Esophagus mucosa (tissue), 1 donor: ENCODE data around the gene STAT4. TPM values are rescaled to one million over a fixed set of nuclear protein-coding genes. Genes with fewer than 3 reads are reported as not detected.

Experiments used
- ATAC-seq: fragments of 200-7000 bp; cut with Tn5 transposase; one replicate; pipeline ENCODE4 v1.9.1; 2020
- total RNA-seq: library from RNA; stranded (reverse); gene quantifications from one replicate; pipeline ENCODE4 v1.2.4, GENCODE V29; 2023
- donor health status: DM: yes; HTN: yes; CAD: no.

Gene STAT4
- total RNA-seq, 1 donor from 2014 or later, result 0.88 TPM

DNA sequence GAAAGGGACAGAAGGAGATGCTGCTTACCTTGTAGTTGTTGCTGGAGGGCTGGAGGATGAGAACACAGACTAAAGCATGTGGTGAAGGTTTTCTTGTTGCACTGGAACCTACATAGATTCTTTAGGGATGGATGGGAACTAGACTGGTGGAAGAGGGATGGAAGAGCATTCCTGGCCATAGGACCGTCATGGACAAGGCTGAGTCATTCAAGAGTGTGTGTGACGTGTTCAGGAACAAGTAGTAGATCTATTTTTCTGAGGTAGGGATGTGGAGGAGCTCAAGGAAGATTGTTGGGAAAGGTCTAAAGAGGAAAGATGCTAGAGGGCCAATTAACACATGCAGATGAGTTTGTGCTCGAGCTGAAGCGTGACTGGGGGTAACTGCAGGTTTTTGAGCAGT lies 6.6 kb downstream of the STAT4 start:
- no peak for ATAC-seq

- no peak for ATAC-seq
Measured at GRCh38 chr2:191143791-191144190, 7.0 kb downstream of the STAT4 start.

DNA sequence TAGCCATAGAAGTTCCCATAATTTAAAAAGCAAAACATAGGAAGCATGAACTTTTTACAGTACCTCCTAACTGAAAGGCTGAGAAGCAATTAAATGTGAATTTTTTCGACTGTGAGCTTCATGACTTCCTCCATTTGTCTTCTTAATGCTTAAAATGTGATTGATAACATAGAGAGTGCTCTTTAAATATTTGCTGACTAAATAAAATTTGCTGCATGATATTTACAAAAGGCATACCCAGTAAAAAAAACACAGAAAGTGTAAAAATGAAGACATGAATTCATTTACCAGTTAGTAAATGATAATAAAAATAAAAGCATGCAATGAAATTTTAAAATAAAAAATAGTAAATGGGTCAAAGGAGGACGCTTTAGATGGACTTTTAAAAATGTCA lies 21.9 kb downstream of the STAT4 start:
- no peak for ATAC-seq

DNA sequence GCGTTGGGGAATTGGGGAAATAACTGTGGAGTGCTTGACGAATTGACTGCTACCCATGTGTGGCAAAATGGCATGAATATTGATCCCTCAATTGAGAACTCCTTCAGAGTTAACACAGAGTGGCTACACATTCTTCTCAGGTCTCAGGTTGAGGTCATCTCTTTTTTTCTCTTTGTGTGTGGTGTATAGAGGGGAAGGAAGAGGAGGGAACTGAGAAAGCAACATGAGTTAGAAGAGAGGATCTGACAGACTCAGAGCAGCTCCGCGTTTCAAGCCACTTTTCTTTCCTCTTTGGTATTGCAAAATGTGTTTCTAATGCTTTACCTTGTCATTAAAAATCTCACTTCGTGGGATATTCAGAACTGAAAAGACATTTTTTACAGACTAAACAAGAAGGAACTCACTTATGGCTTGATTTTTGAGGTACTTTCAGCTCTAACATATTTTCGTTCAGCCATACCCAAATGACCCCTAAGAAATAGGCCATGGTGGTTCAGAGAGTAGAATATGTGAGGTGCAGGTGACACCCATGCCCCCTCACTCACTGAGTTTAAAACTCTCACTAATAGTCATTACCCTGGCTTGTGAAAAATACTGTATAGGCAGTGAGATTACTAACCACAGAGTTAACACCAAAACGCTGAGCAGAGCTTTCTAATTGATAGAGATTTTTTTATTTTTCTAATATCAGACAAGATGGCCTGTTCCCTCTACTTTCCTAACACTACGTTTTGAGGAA lies 22.5 kb downstream of the STAT4 start:
- no peak for ATAC-seq

DNA sequence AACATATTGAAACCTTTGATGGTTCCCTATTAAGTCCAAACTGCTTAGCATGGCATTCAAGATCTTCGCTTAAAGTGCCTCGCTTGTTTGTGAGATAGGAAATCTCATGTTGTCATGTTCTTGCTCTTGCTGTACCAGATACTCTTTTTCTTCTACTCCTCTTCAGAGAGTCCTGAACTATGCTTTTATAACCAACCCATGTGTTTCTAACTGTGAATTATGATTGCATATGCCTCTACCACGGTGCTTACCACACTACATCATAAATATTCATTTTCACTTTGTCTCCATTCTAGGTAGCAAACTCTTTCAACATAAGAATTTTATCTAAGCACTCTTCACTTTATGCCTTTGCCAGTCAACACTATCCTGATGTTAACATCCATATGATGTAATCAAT lies 23.6 kb downstream of the STAT4 start:
- no peak for ATAC-seq

DNA sequence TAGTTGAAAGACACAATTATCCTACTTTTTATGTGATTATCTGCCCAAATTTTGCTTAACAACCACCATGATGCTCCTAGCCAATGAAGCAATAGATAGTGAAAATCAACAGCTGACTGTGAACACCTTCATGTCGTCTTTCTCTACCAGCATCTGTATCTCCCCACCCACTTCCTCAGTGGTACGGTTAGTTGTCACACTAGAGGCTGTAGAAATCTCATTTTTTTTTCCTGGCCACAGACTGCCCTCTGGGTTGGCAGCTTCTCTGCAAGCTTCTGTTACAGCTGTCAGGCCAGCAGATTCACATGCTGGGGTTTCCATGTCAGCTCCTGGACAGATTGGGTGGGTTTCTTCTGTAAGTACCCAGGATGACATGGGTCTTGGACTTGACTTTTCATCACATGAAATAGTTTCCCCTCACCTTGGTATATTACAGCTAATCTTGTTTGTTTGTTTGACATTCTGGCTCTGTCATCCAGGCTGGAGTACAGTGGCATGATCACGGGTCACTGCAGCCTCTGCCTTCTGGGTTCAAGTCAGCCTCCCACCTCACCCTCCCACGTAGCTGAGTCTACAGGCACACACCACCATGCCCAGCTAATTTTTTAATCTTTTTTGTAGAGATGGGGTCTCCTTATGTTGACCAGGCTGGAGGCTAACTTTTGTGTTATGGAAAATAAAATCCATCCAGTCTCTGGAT lies 24.3 kb downstream of the STAT4 start:
- ATAC-seq, result no peak

DNA sequence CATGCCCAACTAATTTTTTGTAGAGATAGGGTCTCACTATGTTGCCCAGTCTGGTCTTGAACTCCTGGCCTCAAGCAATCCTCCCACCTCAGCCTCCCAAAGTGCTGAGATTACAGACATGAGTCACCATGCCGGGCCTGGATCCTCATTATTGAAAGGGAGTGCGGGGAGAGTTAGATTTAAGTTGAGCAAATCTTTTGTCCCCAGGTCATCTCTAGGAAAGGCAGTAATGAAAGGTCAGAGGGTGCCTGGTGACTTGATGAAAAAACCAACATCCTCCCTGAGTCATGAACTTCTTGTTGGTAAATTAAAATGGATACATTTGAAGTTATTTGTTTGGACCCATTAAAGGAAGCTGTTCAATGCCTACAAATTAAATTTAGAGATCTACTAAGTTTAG lies 25.1 kb downstream of the STAT4 start:
- ATAC-seq, result no peak

DNA sequence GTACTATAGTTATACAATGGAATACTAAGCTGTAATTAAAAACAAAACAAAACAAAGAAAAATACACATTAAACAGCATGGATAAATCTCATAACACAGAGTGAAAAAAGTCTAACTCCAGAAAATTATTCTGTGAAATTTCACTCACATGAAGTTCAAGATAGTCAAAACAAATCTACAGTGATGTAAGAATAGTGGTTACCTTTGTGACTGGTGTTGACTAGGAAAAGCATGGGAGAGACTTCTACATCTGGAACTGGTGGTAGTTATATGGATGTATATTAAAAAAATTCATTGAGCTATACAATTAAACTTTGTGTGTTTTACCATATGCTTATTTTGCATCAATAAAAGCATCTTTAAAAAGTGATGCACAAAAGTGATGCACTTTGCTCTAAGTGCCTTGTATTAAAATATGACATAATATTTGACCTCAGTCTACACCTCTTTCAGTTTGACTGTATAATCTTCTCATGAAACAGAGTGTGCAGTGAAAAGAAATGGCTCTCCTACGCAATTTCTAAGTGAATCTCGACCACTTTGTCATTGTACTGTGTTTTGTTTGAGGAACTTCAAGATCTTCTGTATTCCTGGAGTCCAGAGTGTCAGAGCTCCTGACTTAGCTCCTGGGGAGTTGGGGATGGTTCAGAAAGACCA lies 28.0 kb downstream of the STAT4 start:
- ATAC-seq, result no peak

DNA sequence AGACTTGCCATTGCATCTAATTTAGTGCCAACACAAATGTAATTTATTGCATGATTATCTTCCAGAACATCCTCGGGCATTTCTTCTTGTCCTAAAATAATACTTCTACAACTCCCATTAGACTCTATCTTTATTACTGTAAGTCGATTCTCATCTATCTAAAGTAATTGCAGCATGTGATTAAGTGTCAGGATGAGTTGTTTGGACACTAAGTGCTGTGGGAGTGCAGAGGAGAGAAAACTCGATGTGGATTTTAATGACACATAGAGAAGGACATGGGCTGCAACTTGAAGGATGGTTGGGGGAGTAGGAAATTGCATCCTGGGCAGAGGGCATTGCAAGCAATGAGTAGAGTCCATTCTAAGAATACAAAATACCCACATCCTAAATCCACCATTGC lies 33.5 kb downstream of the STAT4 start:
- ATAC-seq, result no peak

- no peak for ATAC-seq
Measured at GRCh38 chr2:191115804-191116203, 35.0 kb downstream of the STAT4 start.

DNA sequence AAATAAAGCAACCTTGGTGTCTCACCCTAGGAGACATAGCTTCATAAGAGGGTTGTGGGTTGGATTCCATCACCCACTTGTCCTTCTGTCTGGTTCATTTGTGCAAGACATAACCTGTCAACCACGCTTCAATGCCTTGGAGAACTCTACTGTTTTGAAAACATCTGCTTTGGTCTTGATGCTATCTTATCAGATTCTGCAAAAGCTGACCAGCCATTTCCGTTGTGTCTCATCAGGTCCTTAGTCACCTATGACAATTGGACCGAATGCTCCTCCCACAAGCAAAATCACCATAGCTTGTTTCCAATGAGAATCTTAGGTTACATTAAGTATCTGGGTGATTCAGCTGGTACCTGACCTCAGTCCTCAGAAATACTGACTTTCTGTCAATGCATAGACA lies 35.4 kb downstream of the STAT4 start:
- no peak for ATAC-seq

DNA sequence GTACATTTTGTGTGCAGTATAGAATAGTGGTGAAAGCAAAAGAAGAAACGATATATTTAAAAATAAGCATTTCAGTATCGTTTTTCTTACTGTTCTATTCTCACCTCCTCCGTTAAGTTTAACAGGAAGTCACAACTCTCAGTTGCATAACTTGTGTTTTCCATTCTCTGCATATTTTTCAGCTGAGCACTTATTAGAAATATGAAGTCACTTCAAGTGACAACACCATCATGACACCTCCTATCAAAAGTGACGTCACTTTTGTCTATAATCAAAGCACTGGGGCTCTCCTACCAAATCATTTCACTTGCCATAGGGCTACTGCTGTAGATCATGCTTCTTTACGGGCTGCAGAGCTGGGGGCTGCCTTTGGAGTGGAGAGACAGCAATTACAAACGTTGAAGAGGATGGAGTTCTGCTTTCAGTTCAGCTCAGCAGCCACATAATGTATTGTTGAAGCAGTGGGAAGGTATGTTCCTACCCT lies 36.3 kb downstream of the STAT4 start:
- ATAC-seq, result no peak

DNA sequence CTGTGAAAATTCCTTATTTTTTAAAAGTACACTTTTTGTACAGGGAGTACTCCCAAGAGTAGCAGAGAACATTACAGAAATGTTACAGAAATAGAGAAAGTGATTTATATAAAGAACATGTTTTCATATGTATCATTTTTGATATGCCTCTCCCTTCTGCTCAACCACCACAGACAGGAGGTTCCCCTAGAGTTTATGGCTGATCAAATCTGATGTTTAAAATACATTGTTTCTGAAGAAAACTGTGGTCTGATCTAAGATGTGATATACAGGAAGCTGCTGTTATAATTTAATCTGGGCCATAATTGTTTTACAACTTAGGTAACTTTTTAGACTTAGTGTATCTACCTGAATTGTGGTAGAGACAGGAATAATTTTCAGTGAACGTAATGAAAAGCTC lies 37.0 kb downstream of the STAT4 start:
- no peak for ATAC-seq

DNA sequence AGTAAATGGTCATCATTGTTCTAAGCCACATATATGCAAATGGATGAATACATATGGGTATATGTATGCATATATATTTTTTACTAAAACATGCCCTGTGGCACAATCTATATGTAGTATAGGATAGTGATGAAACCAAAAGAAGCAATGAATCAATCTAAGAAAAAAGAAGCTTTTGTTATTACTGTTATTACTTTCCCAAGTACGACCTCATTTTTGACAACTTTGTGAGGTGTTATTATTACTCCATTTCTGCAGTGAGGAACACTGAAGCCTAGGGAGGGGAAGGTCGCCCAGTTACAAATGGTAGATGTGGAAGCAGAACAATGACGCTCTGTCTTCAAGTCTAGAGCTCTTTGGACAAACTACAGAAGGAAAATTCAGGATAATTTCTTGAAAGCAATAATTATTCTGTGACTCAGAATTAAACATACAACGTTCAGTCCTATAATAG lies 38.3 kb downstream of the STAT4 start:
- no peak for ATAC-seq

DNA sequence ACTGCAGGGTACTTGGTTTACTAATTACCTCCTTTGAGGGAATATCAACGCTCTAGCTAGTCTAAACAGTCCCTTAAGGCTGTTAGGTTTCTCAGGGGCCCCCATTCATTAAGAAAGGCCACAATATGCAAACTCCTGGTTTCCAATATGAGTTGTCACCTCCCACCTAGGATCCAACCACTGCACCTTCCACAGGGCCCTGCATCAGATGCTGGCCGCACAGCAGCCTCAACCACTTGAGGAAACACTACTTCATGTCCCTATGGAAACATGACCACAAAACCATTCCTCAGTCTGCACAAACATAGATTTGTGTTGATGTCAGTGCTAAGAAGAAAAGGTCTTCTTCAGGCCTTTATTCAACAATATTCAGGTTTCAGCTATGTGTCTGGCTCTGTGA lies 40.9 kb downstream of the STAT4 start:
- no peak for ATAC-seq

DNA sequence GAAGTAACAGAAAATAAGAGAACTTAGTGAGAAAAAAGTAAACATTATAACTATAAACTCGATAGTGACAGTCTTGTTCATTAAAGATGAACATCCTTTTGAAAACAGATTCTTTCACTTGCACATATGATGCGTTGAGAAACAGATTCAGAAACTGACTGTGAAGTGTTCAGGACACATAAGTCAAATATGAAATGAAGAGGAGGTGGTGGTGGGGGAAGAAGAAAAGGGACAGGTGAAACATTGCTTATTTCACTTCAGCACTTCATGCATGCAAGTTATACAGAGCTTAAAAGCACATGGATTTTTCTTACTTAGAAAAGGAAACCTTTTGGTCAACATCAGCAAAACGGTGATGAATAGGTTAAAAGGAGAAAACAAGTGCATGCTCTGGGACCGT lies 42.5 kb downstream of the STAT4 start:
- no peak for ATAC-seq

- peak; percentile 35 for ATAC-seq
Measured at GRCh38 chr2:191105082-191105481, 45.7 kb downstream of the STAT4 start.

DNA sequence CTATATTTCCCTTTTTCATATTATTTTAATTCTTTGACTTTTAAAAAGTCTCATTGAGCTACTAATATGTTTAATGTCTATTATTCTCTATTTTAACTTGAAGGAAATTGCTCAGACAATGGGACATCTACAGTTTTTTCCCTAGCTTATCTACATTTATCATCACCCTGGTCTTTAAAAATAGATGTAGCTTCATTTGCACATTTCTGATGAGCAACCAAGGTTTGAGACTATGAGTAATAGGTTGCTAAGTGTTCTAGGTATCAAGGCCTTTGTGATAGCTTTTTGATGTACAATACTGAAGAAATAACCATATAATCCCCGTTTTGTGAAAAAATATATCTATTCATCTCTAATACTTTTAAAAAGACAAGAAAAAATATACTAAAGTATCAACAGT lies 47.0 kb downstream of the STAT4 start:
- ATAC-seq, result no peak

DNA sequence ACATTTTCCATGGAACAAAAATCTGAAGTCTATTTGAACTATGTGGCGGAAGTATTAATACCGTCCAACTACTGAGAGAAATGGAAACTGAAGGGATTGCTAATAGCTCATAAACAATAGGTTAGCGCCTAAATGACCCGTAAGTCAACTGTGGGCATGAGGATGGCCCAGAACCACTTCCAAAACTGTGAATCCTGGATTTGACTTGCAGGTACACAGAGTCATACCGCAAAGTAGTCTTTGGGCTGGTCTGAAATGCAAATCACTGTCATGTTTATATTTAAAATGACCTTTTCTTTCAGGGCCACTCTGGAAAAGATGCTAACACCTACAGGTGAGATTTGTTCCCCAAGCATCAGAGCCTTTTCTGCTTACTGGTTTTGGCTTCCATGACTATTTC lies 50.6 kb downstream of the STAT4 start:
- no peak for ATAC-seq

DNA sequence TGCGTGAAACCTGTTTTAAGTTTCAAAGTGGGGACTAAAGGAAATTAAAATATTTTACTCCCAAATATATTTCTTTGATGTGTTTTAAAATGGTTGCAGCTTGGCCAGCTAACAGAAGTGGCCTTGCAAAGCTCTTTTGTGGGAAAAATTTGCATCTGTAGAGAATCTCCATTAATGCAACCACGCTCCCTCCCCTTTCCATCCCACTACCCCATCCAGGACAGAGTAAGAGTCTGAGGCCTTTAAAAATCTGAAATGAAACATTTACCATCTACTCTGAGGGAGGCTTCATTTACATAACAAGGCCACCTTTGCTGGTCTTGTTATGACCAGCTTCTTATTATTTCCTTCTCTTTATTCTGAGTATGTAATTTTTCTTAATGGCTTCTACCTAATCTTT lies 63.5 kb downstream of the STAT4 start:
- no peak for ATAC-seq

DNA sequence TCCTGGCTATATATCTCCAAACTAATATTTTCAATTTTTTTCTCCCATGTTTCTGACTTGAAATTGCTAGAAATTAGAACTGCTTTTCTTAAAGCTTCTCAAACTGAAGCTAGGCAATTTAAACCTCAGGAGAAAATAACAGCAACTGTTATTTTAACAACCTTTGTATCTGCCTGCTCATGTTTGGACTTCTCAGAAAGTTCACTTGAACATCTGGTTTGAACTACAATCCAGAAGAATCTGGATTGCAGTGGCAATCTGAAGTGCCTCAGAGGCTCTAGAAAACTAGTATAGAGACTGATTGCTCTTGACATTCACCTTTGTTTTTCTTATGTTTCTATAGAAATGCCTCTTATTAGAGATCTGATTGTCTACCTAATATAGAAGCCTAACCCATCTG lies 64.1 kb downstream of the STAT4 start:
- no peak for ATAC-seq

DNA sequence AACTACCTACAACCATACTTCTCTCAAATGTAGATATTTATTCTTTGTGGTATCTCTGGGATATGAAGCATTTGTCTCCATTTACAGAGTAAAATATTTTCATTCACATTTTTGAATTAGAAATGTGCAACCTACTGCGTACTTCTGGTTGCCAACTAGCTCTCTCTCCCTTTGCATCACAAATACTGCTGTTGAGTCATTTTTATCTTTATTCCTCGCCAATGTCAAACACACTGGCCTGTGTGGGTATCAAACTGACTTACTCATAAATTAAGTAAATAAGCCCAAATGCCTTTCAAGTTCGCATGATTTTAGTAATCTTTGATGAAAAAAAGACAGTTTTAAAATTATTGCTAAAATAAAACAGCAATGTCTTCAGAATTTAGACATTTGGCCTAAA lies 67.3 kb downstream of the STAT4 start:
- ATAC-seq, result no peak

- no peak for ATAC-seq
Measured at GRCh38 chr2:191082321-191082720, 68.5 kb downstream of the STAT4 start.
